Uterus (tissue), 2 donors: Measurements from ENCODE around the gene AHCYL1.

Source experiments
- POLR2A ChIP-seq, 2 donors: fragments of 450-650 bp; IDR thresholded peaks; one replicate each; pipeline ENCODE4 v1.6.1; 2016; ENCODE audit warnings: antibody characterized with exemption in 2 of 2, mild to moderate bottlenecking in 1 of 2, moderate library complexity in 1 of 2
- TF ChIP-seq, protein P1 (sequence below), 4 experiments: fragments of 200-600 bp in 2 of 4; fragments of 450-650 bp in 2 of 4; sonication (generic) in 2 of 4; IDR thresholded peaks; one replicate each; pipeline ENCODE4 v1.5.1; 2016 to 2019; ENCODE audit warnings: antibody characterized with exemption in 4 of 4, mild to moderate bottlenecking in 2 of 4, moderate library complexity in 1 of 4

- TF ChIP-seq, protein P1, sequence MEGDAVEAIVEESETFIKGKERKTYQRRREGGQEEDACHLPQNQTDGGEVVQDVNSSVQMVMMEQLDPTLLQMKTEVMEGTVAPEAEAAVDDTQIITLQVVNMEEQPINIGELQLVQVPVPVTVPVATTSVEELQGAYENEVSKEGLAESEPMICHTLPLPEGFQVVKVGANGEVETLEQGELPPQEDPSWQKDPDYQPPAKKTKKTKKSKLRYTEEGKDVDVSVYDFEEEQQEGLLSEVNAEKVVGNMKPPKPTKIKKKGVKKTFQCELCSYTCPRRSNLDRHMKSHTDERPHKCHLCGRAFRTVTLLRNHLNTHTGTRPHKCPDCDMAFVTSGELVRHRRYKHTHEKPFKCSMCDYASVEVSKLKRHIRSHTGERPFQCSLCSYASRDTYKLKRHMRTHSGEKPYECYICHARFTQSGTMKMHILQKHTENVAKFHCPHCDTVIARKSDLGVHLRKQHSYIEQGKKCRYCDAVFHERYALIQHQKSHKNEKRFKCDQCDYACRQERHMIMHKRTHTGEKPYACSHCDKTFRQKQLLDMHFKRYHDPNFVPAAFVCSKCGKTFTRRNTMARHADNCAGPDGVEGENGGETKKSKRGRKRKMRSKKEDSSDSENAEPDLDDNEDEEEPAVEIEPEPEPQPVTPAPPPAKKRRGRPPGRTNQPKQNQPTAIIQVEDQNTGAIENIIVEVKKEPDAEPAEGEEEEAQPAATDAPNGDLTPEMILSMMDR (IDR thresholded peaks at IDR 0.05), result no peak
- TF ChIP-seq POLR2A (IDR thresholded peaks at IDR 0.05), result no peak
Observed at GRCh38 chr1:109944541-109944940, 40.0 kb upstream of the AHCYL1 start.
